ENCODE measurements around the gene CDS1. TPM values are rescaled to one million over a fixed set of nuclear protein-coding genes. Genes with fewer than 3 reads are reported as not detected.
"Not testable (repeated sequence)": the region's sequence is repeated elsewhere in the genome, so short reads cannot be mapped to it uniquely, and the experiment has no call there.

Gene CDS1
- total RNA-seq, 6 donors from 2014 or later: 6.5 to 39.8 (median 19.2) TPM

DNA sequence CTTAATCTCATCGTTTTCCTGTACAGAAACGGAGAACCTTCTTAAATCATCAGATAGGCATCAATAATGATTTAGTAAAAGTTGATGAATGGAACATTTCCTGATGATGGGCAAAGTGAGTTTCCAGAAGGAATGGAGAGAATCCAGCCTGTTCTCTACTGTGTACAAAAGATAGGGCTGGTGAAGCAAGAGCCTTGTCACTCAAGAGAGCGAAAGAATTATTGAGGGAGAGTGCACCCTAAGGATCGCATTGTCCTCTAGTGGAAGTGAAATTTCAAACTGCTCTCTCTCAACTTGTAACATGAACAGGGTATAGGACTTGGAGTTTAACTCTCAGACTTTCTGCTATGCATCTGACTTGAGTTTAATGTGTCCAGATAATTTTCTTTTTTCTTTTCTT lies 69.6 kb downstream of the CDS1 start:
- ATAC-seq (ENCODE audit: low FRiP score in 2 of 2) (no peak), DNase-seq (no peak)
- H3K36me3 ChIP-seq: no peaks in the 10 kb centered on the region
- TF ChIP-seq POLR2A (IDR thresholded peaks at IDR 0.05) (no peak), POLR2AphosphoS5 (IDR thresholded peaks at IDR 0.05) (no peak), EP300 (IDR thresholded peaks at IDR 0.05) (no peak)
- TF ChIP-seq, protein P1, sequence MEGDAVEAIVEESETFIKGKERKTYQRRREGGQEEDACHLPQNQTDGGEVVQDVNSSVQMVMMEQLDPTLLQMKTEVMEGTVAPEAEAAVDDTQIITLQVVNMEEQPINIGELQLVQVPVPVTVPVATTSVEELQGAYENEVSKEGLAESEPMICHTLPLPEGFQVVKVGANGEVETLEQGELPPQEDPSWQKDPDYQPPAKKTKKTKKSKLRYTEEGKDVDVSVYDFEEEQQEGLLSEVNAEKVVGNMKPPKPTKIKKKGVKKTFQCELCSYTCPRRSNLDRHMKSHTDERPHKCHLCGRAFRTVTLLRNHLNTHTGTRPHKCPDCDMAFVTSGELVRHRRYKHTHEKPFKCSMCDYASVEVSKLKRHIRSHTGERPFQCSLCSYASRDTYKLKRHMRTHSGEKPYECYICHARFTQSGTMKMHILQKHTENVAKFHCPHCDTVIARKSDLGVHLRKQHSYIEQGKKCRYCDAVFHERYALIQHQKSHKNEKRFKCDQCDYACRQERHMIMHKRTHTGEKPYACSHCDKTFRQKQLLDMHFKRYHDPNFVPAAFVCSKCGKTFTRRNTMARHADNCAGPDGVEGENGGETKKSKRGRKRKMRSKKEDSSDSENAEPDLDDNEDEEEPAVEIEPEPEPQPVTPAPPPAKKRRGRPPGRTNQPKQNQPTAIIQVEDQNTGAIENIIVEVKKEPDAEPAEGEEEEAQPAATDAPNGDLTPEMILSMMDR (IDR thresholded peaks at IDR 0.05): no peak
- H3K9me3 ChIP-seq: no peaks in the 10 kb centered on the region
- H3K27me3 ChIP-seq: no peaks in the 10 kb centered on the region
- no peak overlapping the region for H3K4me3 ChIP-seq
- 88 to 93% methylated on average over 4 of the region's 4 CpGs for WGBS, 2 donors
- peaks cover 0 to 16% (median 9%) of the 10 kb centered on the region in 4 donors for H3K4me1 ChIP-seq
- H3K27ac ChIP-seq: no peak overlapping the region

DNA sequence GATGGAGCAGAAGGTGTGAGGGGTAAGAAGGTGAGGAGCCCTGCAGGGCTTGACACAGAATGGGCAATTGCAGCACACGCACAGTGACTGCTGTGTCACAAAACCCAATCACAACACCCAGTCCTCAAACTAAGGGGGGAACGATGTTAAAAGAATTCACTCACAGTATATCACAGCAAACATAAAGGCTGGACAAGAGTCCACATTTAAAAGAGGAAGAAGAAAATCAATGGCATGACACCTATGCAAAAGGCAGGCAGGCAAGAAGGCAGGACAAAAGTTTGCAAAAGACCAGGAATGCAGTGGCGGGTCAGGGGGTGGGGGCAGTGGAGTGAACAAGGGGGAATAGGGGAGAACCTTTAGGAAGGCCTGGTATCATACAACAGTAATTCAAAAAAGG lies 77.7 kb downstream of the CDS1 start:
- H3K4me3 ChIP-seq: no peak overlapping the region
- no peaks in the 10 kb centered on the region for H3K27me3 ChIP-seq
- TF ChIP-seq POLR2AphosphoS5 (IDR thresholded peaks at IDR 0.05) (no peak), EP300 (IDR thresholded peaks at IDR 0.05) (no peak), POLR2A (IDR thresholded peaks at IDR 0.05) (no peak)
- TF ChIP-seq, protein P1 (IDR thresholded peaks at IDR 0.05): no peak
- ATAC-seq (ENCODE audit: low FRiP score in 2 of 2) (no peak), DNase-seq (no peak)
- no peaks in the 10 kb centered on the region for H3K36me3 ChIP-seq
- WGBS, 2 donors: 86 to 89% methylated on average over 3 of the region's 3 CpGs
- H3K4me1 ChIP-seq: no peaks in the 10 kb centered on the region
- H3K27ac ChIP-seq: no peak overlapping the region
- H3K9me3 ChIP-seq: peaks cover 0 to 8% (median 0%) of the 10 kb centered on the region in 4 donors

DNA sequence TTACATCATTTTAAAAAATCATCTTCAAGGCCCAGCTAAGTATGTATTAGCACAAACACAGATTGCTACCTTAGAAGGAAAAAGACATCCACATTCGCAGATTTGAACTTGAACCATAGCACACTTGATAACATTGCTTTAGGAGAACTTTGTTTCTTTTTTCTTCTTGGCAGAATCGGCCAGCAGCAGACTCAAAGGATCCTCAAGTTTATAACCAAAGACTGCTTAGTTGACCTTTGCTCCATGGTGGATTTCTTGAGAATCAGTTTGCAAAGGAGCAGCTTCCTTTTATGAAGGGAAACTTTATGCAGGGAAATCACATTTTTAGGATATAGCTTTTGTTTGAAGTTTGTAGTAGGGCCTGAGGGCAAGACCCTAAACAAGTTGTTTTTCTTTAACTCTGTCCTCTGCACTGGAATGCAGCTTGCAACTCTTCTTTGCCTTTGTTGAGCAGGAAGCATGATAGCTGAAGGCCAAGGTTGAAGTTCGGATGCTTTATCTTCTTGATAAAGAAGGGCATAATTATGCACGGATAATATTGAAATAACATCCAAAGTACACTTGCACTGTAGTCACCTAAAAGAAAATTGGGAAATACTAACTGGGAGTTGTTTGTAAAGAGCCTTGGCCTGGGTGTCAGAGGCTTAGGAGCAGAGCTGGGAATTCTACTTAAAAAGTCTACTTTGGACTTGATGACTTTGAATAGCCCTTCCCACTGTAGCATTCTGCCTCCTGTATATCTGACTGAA lies 78.4 kb downstream of the CDS1 start:
- TF ChIP-seq POLR2A (IDR thresholded peaks at IDR 0.05) (no peak), EP300 (IDR thresholded peaks at IDR 0.05) (no peak), POLR2AphosphoS5 (IDR thresholded peaks at IDR 0.05) (no peak)
- TF ChIP-seq, protein P1 (IDR thresholded peaks at IDR 0.05): no peak
- H3K36me3 ChIP-seq: no peaks in the 10 kb centered on the region
- H3K4me3 ChIP-seq: no peak overlapping the region
- H3K4me1 ChIP-seq: no peaks in the 10 kb centered on the region
- H3K27ac ChIP-seq: no peak overlapping the region
- peaks cover 0 to 8% (median 0%) of the 10 kb centered on the region in 4 donors for H3K9me3 ChIP-seq
- DNase-seq (no peak), ATAC-seq (ENCODE audit: low FRiP score in 2 of 2) (no peak)
- no peaks in the 10 kb centered on the region for H3K27me3 ChIP-seq
- WGBS, 2 donors: 55 to 61% methylated on average over 4 of the region's 4 CpGs

DNA sequence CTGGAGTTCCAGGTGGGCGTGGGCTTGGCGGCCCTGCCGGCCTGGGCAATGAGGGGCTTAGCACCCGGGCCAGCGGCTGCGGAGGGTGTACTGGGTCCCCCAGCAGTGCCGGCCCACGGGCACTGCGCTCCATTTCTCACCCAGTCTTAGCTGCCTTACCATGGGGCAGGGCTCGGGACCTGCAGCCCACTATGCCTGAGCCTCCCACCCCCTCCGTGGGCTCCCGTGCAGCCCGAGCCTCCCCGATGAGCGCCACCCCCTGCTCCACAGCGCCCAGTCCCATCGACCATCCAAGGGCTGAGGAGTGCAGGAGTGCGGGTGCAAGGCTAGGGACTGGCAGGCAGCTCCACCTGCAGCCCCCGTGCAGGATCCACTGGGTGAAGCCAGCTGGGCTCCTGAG lies 81.8 kb downstream of the CDS1 start:
- H3K27me3 ChIP-seq; ATAC-seq (ENCODE audit: low FRiP score in 2 of 2); H3K9me3 ChIP-seq; H3K27ac ChIP-seq; H3K4me1 ChIP-seq; H3K4me3 ChIP-seq: not testable (repeated sequence)
- DNase-seq: peak in 1 of 2 donors; percentile 75
- WGBS, 2 donors: 97 to 98% methylated on average over 5 to 10 of the region's 19 CpGs
- H3K36me3 ChIP-seq: peaks cover 0 to 20% (median 2%) of the 10 kb centered on the region in 4 donors

DNA sequence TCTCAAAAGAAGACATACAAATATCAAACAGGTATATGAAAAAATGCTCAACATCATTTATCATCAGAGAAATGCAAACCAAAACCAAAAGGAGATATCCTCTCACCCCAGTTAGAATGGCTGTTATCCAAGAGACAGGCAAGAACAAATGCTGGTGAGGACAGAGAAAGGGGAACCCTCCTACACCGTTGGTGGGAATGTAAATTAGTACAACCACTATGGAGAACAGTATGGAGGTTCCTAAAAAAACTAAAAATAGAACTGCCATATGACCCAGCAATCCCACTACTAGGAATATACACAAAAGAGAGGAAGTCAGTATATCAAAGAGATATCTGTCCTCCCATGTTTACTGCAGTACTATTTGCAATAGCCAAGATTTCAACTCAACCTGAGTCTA lies 83.5 kb downstream of the CDS1 start:
- no peak overlapping the region for H3K27ac ChIP-seq
- H3K4me1 ChIP-seq: no peaks in the 10 kb centered on the region
- no peak for ATAC-seq (ENCODE audit: low FRiP score in 2 of 2)
- DNase-seq: no peak
- TF ChIP-seq POLR2A (IDR thresholded peaks at IDR 0.05) (no peak), EP300 (IDR thresholded peaks at IDR 0.05) (no peak), POLR2AphosphoS5 (IDR thresholded peaks at IDR 0.05) (no peak)
- TF ChIP-seq, protein P1 (IDR thresholded peaks at IDR 0.05): no peak
- H3K4me3 ChIP-seq: no peak overlapping the region
- H3K9me3 ChIP-seq: no peaks in the 10 kb centered on the region
- peaks cover 0 to 34% (median 4%) of the 10 kb centered on the region in 4 donors for H3K36me3 ChIP-seq
- 65 to 85% methylated on average over 1 of the region's 1 CpG for WGBS, 2 donors
- no peaks in the 10 kb centered on the region for H3K27me3 ChIP-seq

Measured in upper lobe of left lung (tissue), 6 donors.